HL-60 (cell line): ENCODE data around the gene CDC20.
A peak's percentile ranks its signal among the peaks of the same experiment; 100 is the strongest.

ENCODE experiments used
- DNase-seq, 2 experiments: peaks; one replicate each; pipeline ENCODE4 v3.0.0-alpha.2; 2010 to 2020; ENCODE audit warnings: low read depth in 1 of 2, low spot score in 1 of 2
- H3K27ac ChIP-seq: fragments of 250-450 bp; sonication (Bioruptor Pico); replicated peaks from 2 replicates; pipeline ENCODE4 v1.5.1; 2020; ENCODE audit warnings: mild to moderate bottlenecking, moderate library complexity
- H3K27me3 ChIP-seq: fragments of 250-450 bp; sonication (Bioruptor Pico); 2 replicates; pipeline ENCODE4 v1.5.1; 2021; ENCODE audit warnings: mild to moderate bottlenecking, moderate library complexity; ENCODE audit not compliant: insufficient read depth, poor library complexity, severe bottlenecking
- H3K4me3 ChIP-seq: replicated peaks from 2 replicates; pipeline ENCODE4 v1.5.1; 2011; ENCODE audit warnings: mild to moderate bottlenecking, control low read depth, low read length; ENCODE audit not compliant: insufficient read depth
- CTCF ChIP-seq: IDR thresholded peaks from one replicate; pipeline ENCODE4 v1.5.1; 2011; ENCODE audit warnings: low read length, control low read depth, inconsistent platforms; ENCODE audit not compliant: insufficient read depth
- GABPA ChIP-seq: IDR thresholded peaks from 2 replicates; pipeline ENCODE4 v1.6.1; 2012; ENCODE audit warnings: low read depth
- POLR2AphosphoS5 ChIP-seq: IDR thresholded peaks from 2 replicates; pipeline ENCODE4 v1.6.1; 2012; ENCODE audit warnings: low read depth
- REST ChIP-seq: IDR thresholded peaks from 2 replicates; pipeline ENCODE4 v1.6.1; 2012; ENCODE audit warnings: low read depth; ENCODE audit not compliant: insufficient replicate concordance
- SPI1 ChIP-seq: IDR thresholded peaks from 2 replicates; pipeline ENCODE4 v1.6.1; 2012; ENCODE audit warnings: low read depth, mild to moderate bottlenecking, borderline replicate concordance

CDC20 gene

GRCh38 chr1:43365678-43366077 is 6.9 kb downstream of the CDC20 start:
- no peak for DNase-seq
- Histone ChIP-seq H3K4me3 (no peak overlapping the region), H3K27ac (no peak overlapping the region; the same call in 1 of the 2 replicates), H3K27me3 (no peaks in the 10 kb centered on the region)
- TF ChIP-seq SPI1 (no peak), GABPA (no peak), REST (no peak), POLR2AphosphoS5 (no peak)

GRCh38 chr1:43366179-43366578 is 7.4 kb downstream of the CDC20 start:
- no peak for DNase-seq
- peak overlapping the region; percentile 6; the same call in 1 of the 2 replicates for H3K27ac ChIP-seq
- no peaks in the 10 kb centered on the region for H3K27me3 ChIP-seq
- peak overlapping the region; percentile 70 for H3K4me3 ChIP-seq
- TF ChIP-seq GABPA (no peak), SPI1 (no peak), CTCF (no peak), REST (no peak), POLR2AphosphoS5 (no peak)

GRCh38 chr1:43366601-43367025 is 7.8 kb downstream of the CDC20 start:
- peak overlapping the region; percentile 70 for H3K4me3 ChIP-seq
- no peak for DNase-seq
- no peaks in the 10 kb centered on the region for H3K27me3 ChIP-seq
- no peak for TF ChIP-seq CTCF
- no peak for TF ChIP-seq GABPA
- no peak for TF ChIP-seq SPI1
- TF ChIP-seq REST = no peak
- no peak for TF ChIP-seq POLR2AphosphoS5
- peak overlapping the region; percentile 95 for H3K27ac ChIP-seq
